ENCODE data around the gene SFXN2. TPM values are rescaled to one million over a fixed set of nuclear protein-coding genes. Genes with fewer than 3 reads are reported as not detected.

Gene SFXN2
- total RNA-seq, 4 donors from 2014 or later = 1.4 to 7.8 (median 3.6) TPM

DNA sequence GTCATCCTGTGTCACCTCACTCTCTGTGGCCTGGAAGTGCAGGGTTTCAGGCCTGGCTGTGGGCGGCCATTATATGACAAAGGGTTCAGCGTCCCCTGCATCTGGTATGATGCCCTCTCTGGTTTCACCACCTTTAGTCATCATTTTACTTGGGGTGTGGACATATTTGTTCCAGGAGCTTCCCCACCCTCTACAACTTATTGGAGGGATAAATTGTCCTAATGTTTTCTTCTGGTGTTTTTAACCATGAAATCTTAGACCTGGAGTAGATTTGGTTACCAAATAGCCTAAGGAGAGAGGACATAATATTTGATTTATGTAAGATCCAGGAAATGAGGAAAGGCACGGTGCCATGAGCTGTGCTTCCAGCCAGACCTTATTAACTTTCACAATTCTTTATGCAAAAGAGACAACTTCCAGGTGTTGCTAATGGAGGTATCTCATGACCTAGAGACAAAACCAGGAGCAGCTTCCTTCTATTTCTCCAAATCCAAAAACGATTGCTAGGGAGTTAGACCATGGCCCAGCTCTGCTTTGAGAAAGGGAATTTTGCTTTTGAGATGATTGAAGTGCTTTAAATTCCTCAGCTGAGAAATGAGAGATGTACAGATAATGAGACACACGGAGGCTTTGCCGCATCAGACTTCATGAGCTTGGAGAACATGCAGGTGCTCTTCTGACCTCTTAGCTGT lies 50.2 kb downstream of the SFXN2 start:
- 41 to 51% methylated on average over 5 of the region's 6 CpGs for WGBS, 2 donors
- DNase-seq = no peak
- Histone ChIP-seq H3K9me3 (no peaks in the 10 kb centered on the region), H3K27me3 (no peaks in the 10 kb centered on the region), H3K4me3 (no peak overlapping the region), H3K36me3 (peaks cover 0 to 25% (median 0%) of the 10 kb centered on the region in 3 donors), H3K27ac (peak overlapping the region in 3 of 4 donors; percentile 43 to 58 (median 46)), H3K4me1 (peaks cover 27 to 75% (median 32%) of the 10 kb centered on the region in 3 donors)
- intact Hi-C loops (cut with DNase I) = no loop called here
- TF ChIP-seq, protein P1, sequence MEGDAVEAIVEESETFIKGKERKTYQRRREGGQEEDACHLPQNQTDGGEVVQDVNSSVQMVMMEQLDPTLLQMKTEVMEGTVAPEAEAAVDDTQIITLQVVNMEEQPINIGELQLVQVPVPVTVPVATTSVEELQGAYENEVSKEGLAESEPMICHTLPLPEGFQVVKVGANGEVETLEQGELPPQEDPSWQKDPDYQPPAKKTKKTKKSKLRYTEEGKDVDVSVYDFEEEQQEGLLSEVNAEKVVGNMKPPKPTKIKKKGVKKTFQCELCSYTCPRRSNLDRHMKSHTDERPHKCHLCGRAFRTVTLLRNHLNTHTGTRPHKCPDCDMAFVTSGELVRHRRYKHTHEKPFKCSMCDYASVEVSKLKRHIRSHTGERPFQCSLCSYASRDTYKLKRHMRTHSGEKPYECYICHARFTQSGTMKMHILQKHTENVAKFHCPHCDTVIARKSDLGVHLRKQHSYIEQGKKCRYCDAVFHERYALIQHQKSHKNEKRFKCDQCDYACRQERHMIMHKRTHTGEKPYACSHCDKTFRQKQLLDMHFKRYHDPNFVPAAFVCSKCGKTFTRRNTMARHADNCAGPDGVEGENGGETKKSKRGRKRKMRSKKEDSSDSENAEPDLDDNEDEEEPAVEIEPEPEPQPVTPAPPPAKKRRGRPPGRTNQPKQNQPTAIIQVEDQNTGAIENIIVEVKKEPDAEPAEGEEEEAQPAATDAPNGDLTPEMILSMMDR (IDR thresholded peaks at IDR 0.05) = no peak
- TF ChIP-seq POLR2A (IDR thresholded peaks at IDR 0.05) = no peak

DNA sequence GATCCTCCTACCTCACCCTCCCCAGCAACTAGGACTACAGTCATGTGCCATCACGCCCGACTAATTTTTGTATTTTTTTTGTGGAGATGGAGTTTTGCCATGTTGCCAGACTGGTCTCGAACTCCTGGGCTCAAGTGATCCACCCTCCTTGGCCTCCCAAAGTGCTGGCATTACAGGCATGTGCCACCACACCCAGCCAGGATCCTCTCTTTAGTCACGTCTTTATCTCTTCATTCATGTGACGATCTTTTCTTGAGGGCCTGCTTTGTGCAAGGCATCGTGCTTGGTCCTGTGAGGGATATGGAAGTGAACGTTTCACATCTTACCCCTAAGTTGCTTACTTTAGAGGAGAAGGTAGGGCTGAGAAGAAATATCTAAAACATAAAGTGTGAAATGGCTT lies 50.9 kb downstream of the SFXN2 start:
- WGBS, 2 donors = 55 to 80% methylated on average over 7 of the region's 7 CpGs
- TF ChIP-seq, protein P1 (IDR thresholded peaks at IDR 0.05) = no peak
- TF ChIP-seq POLR2A (IDR thresholded peaks at IDR 0.05) = no peak
- no peaks in the 10 kb centered on the region for H3K9me3 ChIP-seq
- DNase-seq = no peak
- peaks cover 0 to 24% (median 0%) of the 10 kb centered on the region in 3 donors for H3K36me3 ChIP-seq
- H3K4me1 ChIP-seq = peaks cover 28 to 82% (median 37%) of the 10 kb centered on the region in 3 donors
- H3K27ac ChIP-seq = peak overlapping the region in 3 of 4 donors; percentile 43 to 58 (median 46)
- intact Hi-C loops (cut with DNase I) = no loop called here
- H3K27me3 ChIP-seq = no peaks in the 10 kb centered on the region
- H3K4me3 ChIP-seq = no peak overlapping the region

DNA sequence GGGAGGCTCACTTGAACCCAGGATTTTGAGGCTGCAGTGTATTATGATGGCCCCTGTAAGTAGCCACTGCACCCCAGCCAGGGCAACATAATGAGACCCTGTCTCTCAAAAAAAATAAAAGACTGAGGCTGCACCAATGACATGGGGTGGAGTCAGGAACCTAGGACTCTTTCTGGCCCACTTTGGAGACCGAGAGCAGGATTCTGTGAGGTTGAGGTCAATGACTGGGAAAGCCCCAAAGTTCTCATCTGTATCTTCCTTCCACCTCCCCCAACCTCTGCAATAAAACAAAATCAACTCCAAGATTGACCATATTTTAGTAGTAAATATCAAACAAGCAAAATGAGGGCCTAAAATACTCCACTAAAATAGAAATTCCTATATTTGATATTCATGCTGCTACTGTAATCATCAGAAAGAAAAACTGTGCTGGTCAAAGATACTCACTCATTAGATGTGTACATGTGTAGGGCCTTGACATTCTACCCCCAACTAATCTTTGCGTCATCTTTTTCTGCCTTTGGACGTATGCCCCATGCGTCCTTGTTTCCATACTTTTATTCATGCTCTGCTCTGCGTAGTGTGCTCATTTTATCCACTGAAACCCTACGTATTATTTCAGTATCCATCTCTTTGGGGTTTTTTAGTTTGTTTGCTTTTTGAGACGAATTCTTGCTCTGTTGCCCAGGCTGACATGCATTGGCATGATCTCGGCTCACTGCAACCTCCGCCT lies 53.2 kb downstream of the SFXN2 start:
- H3K27me3 ChIP-seq = no peaks in the 10 kb centered on the region
- H3K4me3 ChIP-seq = no peak overlapping the region
- TF ChIP-seq POLR2A (IDR thresholded peaks at IDR 0.05) = no peak
- TF ChIP-seq, protein P1 (IDR thresholded peaks at IDR 0.05) = no peak
- H3K27ac ChIP-seq = no peak overlapping the region
- peaks cover 0 to 21% (median 0%) of the 10 kb centered on the region in 3 donors for H3K36me3 ChIP-seq
- H3K9me3 ChIP-seq = no peaks in the 10 kb centered on the region
- intact Hi-C loops (cut with DNase I) = no loop called here
- 60 to 70% methylated on average over 9 of the region's 9 CpGs for WGBS, 2 donors
- DNase-seq = no peak
- peaks cover 32 to 91% (median 50%) of the 10 kb centered on the region in 3 donors for H3K4me1 ChIP-seq

DNA sequence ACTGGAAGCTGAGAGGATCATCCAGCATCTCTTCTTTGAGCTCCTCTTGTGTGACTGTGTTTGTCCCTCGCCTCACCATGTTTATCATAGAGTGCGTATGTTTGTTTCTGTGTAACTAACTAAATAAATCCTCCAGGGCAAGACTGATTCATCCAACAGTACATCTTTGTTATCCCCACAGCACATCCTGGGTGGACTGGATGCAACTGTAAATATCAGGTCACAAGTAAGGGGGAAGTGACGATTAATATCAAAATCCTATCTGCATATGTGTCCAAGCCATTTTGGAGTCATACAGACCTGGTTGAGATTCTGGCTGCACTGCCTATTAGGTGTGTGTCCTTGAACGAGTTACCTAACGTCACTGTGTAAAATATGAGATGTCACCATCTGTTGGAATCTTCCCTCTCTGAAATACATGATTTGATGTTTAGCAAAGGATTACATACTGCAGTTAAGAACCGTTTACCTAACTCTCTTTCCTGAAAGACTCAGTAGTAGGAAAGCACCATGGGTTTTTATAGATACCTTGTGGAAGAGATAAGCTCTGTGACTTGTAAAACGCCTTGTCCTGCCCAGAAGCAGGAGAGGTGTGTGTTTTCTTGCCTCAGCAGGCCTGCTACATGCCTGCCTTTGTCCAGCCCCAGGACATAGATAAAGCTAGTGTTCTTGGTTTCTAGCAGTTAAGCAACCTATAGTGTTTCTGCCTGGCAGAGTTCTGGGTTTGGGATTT lies 55.1 kb downstream of the SFXN2 start:
- no peak overlapping the region for H3K4me3 ChIP-seq
- no peaks in the 10 kb centered on the region for H3K27me3 ChIP-seq
- no peaks in the 10 kb centered on the region for H3K9me3 ChIP-seq
- intact Hi-C loops (cut with DNase I) = no loop called here
- no peak for TF ChIP-seq POLR2A (IDR thresholded peaks at IDR 0.05)
- TF ChIP-seq, protein P1 (IDR thresholded peaks at IDR 0.05) = no peak
- H3K27ac ChIP-seq = peak overlapping the region; percentile 32 to 57 (median 42)
- 38 to 51% methylated on average over 6 to 7 of the region's 7 CpGs for WGBS, 2 donors
- no peak for DNase-seq
- H3K36me3 ChIP-seq = peaks cover 0 to 7% (median 0%) of the 10 kb centered on the region in 3 donors
- H3K4me1 ChIP-seq = peaks cover 36 to 93% (median 63%) of the 10 kb centered on the region in 3 donors

Measured in esophagus squamous epithelium (tissue), 5 donors.